GM10847 (cell line): ENCODE measurements around the gene SHB.

ENCODE experiments used
- POLR2A ChIP-seq: IDR thresholded peaks from 2 replicates; pipeline ENCODE4 v1.6.1; 2011; ENCODE audit not compliant: insufficient read length; ENCODE audit errors: extremely low read depth

SHB gene

DNA sequence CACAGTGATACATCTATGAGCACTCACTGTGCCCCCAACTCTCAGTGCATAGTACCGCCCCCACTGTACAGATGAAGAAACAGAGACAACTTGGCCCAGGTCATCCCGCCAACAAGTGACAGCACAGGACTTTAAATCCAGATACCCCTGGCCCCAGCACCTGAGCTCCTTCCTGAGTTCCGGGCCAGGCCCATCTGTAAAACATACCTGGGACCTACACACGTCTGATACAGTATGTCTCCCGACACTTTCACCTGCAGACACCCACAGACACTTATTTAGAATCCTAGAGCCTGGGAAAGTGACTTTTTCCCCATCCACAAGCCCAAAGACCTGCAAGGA lies 104.3 kb downstream of the SHB start:
- no peak for TF ChIP-seq POLR2A

DNA sequence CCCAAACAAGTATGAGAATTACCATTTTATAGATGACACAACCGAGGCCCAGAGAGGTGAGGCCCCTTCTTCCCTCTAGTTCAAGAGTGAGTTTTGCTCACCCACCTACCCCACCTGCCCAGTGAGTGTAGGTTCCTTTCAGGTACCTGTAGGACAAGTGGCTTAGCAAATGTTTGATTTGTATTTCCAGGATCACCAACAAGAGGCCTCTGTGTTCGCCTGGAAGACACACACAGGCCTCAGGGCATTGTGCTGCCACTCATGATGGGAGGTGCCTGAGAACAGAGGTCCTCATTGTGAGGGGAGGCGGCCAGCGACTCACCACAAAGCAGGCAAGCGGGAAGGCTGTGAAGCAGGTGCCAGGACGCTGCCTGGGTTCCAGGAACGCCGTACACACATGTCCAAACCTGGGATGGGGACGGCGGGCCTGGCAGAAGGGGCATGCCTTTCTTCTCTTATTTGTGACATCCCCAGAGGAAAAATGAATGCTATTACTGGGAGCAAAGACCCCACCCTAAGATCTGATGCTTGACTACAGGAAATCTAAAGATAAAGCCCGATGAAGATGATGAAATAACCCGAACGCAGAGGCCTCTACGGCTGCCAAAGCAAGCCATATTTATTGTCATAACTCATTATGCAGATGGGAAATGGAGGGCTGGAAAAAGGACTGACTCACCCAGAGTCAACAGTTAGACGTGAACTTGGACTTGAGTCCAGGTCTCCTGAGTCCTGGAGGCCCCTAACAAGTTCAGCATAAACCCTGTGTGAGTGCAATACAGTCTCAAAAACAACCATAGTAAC lies 104.9 kb downstream of the SHB start:
- no peak for TF ChIP-seq POLR2A

DNA sequence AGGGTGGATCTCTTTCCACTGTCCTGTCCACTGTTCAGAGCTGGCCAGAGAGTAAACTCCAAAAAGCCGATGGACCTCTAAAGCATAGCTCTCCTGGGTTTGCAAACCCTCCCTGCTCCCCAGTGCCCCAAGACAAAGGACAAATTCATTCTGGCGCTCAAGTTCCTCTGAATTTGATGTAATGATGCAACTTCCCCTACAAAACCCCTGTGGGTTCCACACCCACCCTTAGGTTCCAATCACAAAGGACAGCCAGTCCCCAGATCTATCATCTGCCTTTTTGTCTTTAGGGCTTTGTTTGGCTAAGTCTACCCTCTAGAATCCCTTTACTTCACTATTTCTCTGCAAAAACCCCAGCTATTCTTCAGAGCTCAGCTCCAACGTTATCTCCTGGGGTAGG lies 107.7 kb downstream of the SHB start:
- no peak for TF ChIP-seq POLR2A

DNA sequence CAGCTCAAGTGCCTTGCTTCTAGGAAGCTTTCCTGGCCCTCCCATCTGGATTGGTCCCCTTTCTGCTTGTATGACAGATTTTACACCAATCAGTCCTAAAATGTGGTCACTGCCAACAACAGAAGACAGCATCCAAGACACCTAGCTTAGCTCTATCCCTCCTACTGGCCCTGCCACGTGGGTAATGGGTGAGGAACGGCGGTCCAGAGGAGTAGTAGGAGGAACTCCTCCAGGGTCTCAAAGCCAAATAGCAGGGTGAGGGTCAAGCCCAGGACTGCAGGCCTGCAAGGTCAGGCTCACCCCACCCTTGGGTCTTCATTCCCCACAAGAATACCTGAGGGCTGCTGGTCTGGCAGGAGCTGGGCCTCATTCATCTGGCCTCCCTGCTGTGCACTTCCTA lies 108.4 kb downstream of the SHB start:
- TF ChIP-seq POLR2A: no peak

DNA sequence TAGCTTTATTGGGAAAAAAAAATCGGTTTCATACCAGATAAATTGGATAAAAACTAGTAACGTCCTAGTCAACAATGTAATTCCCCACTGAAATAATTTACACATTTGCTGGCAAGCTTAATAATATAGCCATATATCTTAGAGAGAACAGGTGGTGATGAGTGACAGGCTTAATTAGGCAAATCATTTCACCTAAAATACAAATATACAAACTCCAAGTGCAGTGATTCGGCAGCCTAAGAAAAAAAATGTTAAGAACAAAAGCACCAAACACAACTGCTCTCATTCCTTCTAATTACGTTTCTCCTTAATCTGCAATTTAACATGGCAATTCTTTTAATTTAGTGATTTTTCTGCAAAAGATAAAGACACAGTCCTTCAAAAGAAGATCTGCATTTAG lies 109.1 kb downstream of the SHB start:
- no peak for TF ChIP-seq POLR2A

DNA sequence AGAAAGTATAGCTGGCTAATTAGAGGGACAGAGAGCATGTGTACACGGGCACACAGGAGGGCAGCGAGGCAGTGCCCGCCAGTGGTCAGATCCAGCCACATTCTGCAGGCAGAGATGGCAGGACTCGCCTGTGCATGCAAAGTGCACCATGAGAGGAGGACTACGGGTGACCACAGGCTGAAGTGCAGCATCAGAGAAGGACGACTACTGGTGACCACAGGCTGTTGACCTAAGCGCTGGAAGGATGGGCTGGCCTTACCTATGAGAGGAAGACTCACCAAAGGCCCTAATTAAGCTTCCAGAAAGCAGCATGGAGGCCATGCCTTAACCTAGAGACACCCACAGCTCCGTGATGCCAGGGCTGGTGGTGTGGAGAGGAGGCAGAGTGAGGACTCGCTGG lies 110.9 kb downstream of the SHB start:
- no peak for TF ChIP-seq POLR2A

DNA sequence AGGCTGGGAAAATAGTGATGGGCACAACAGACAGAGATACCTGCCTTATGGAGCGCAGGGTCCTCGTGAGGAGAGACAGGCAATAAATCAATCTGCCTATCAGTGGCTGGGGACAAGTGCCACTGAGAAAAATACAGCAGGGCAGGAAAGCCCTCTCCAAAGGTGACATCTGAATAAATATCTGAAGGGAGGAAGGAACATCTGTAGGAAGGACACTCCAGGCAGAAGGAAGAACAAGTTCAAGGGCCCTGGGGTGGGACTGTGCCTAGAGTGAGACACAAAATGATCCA lies 111.4 kb downstream of the SHB start:
- TF ChIP-seq POLR2A: no peak

DNA sequence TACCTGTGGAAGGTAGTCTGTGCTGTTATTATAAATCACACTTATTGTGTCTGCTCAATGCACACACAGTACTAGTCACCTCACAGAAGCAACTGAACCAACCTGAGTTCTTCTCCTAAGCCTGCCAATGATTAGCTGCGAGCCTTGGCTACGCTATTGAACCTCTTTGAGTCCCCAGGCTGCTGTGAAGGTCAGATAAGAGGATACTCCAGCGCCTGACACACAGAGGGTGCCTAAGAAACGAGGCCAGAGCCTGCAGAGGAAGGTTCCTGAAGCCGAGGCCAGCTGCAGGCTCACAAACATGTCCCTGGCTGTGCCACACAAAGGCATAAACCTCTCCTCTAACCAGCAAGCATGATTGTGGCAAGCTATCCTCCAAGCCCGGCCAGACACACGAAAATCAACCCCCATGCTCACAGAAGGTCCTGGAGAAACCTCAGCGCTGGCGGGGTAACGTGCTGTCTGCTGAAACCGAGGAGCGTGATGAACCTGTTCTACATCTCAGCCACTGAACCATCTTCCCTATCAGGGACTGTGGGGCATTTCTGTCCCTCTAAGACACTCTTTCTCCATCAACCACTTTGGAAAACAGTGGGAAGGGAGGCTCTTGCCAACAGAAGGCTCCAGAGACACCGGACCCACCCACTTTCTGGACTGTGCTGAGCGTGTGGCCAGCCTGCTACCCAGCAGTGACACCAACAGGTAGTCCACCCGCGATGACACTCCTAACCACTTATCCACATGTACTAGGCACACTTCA lies 111.9 kb downstream of the SHB start:
- TF ChIP-seq POLR2A: no peak

DNA sequence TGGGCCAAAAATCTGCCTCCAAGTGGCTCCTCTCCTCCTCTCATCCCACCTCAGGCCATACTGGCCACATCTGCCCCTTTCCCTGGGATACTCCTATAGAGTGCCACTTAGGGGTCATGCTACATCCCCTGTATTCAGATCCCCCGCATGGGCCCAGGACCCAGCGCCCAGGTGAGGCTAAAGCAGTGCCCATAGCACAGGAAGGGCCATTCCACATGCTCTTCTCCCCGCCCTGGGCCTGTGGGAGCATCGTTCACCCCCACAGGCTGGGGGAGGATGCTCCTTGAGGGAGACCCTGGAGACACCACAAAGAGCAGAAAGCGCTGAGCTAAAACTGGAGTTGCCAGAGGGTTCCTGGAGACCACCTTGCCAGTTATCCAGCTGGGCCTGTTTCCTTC lies 112.6 kb downstream of the SHB start:
- TF ChIP-seq POLR2A: no peak

DNA sequence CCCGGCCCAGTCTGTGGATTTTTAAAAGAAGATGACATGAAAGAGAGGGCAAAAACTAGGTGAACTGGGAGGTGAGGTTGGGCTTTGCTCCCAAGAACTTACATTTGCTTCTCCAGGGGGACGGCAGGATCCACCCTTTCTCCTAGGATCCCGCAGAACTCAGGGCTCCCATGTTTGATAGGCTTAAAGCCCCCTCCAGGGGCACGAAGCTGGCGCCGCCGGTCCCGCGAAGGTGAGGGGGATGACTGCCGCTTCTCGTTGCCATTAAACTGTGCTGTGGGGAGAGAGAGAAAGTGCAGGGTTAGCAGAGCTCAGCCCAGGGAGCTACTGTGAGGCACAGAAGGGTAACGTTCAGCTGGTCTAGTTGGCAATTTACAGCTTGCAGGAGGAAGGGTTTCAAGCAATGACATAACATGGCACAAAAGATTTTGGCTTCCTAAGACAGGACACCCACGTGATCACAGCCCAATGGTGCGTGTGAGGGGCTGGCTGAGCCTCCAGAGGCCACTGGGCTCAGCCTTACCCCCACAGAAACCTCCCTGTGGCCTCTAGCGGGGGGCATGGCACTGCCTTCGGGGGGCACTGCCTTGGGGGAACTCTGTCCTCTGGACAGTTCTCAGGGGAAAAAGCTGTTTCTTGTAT lies 113.1 kb downstream of the SHB start:
- TF ChIP-seq POLR2A: no peak

DNA sequence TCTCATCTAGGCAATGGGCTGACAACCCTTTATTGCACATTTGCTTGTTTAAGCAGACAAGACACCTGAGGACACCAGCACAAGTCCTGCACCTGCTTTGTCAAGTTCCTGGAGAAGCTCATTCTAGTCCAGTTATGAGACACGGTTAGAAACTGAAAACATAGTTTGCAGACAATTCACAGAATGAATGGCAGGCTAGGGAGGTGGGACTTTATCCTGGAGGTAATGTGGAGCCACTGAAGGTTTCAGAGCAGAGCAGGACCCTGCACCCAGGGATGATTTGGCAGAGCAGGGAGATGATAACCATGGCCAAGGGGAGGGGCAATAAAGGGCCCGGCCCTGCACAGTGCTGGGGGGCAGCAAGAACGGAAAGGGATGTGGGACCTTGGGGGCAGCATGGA lies 114.4 kb downstream of the SHB start:
- TF ChIP-seq POLR2A: no peak

DNA sequence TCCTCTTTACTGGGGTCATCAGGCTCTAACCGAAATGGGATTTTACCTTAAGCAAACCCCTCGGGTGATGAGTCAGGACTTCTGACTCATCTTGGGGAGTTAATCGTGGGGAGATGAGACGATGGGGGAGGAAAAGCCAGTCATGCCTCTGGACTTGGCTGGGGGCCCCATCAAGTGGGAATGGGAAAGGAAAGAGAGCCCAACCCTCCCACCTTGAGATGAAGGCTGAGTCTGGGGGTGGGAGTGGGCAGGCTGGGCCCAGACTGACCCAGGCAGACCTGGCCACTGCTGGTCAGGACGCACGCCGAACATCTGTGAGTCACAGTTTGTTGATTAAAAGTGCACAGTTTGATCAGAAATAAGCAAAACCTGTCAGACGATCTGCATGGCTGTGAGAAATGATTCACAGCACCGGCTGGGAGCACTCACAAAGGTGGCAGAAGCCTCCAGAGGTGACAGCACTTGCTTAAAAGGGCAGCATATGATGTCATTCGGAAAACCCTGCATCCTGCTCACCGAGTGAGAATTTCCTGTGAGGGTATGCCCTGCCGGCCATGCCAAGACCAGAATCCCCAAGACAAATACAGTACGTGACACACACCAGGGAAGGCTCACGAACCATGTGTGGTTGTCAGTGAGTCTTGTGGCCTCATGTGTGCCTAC lies 115.1 kb downstream of the SHB start:
- no peak for TF ChIP-seq POLR2A

DNA sequence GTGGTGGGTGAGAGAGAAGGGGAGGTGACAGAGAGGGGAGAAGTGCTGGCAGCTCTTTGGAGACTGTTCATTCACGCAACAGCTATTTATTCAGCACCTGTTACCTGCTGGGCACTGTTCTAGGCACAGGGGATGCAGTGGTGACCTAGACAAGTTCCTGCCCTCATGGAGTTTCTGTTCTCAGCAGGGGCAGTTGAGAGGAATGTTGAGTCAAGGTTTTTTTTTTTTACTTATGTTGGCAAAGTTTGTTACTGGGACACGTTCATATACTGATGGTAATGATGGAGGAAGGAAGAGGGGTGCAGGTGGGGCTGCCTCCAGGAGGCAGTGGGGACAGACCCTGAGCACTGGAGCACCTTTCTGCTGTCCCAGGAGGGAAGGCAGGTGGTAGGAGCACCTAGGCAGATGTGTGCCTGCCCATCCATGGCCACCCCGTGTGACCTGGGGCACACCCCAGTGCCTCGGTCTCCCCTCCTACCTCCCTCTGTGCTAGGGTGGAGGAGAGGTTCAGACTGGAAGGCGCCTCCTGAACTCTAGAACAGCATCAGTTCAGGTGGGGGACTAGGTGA lies 115.7 kb downstream of the SHB start:
- TF ChIP-seq POLR2A: no peak

DNA sequence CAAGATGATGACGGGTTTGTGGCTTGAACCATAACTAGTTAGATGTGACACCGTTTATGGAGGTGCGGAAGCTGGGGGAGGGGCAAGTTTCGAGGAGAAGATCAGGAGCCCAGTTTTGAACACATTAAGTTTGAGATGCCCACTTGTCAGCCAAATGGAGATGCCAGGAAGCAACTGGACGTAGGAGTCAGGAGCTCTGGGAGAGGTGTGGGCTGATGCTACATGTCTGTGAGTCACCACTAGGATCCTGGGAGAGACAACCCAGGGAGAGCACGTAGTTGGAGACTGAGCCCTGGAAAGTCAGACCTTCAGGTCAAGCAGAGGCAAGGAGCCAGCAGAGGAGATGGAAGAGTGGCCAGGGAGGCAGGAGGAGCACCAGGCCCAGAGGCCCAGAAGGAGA lies 116.3 kb downstream of the SHB start:
- TF ChIP-seq POLR2A: no peak

DNA sequence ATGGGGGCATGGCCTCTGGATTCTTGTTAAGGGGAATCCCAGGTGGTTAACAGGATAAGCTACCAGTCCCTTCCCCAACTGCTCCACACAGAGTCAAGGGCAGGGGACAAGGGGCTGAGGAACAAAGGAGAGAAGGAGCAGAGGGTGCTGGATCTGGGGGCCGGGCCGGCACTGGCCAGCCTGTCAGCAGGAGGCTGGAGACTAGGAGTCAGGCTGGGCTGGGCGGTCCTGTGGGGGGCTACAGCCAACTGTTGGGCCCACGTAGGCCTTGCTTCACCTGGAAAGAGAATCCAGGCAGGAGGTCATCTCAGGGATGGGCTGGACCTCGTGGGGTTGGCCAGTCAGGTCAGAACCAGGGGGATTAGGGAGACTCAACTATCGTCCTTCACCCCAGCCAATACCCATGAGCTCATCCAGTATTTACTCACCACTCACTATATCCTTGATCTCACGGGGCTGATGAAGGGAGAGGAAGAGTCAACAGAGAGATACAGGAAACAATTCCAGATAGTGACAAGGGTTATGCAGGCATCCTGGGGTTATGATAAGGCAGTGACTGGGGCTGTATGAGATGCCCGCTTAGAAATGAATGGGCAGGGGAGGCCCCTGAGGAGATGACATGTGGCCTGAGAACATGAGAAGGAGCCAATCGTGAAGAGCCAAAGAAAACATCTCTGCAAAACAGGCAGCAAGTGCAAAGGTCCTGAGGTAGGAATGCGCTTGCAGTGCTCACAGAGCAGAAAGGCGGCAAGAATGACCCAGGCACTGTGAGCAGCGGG lies 117.2 kb downstream of the SHB start:
- TF ChIP-seq POLR2A: no peak
